Measurements from ENCODE around the gene GPATCH2. TPM values are rescaled to one million over a fixed set of nuclear protein-coding genes. Genes with fewer than 3 reads are reported as not detected.

Gene GPATCH2
- total and polyA plus RNA-seq, 10 of the 15 experiments (the other 5 are each of a cell fraction or from before 2014, with no cell fraction given) = 3.2 to 12.2 (median 5.4) TPM

- TF ChIP-seq SMC3 (IDR thresholded peaks at IDR 0.05; ENCODE audit: borderline replicate concordance, low read length) (no peak), CREB1 (IDR thresholded peaks at IDR 0.05; ENCODE audit: low read depth) (peak; percentile 42; the same call in 1 of the 2 replicates), NRF1 (conservative IDR thresholded peaks at IDR 0.05; ENCODE audit: low read depth, low read length) (no peak), ZBTB40 (IDR thresholded peaks at IDR 0.05; ENCODE audit: borderline replicate concordance) (peak; percentile 95), HDAC2 (IDR thresholded peaks at IDR 0.05) (no peak), ZNF217 (IDR thresholded peaks at IDR 0.05) (no peak), NR2C1 (IDR thresholded peaks at IDR 0.05) (no peak), TAF1 (IDR thresholded peaks at IDR 0.05; ENCODE audit: borderline replicate concordance, low read depth, low read length) (peak; percentile 88; the same call in 1 of the 2 replicates), YY1 (IDR thresholded peaks at IDR 0.05; ENCODE audit: low read depth, low read length) (peak; percentile 55), BRCA1 (IDR thresholded peaks at IDR 0.05; ENCODE audit: low read depth, low read length) (no peak), GABPA (IDR thresholded peaks at IDR 0.05; ENCODE audit: low read depth) (peak; percentile 92), HDAC6 (IDR thresholded peaks at IDR 0.05; ENCODE audit: unreplicated experiment) (no peak), MYC (IDR thresholded peaks at IDR 0.05; ENCODE audit: insufficient read depth, insufficient read length, insufficient replicate concordance, low read length, severe bottlenecking) (no peak)
- TF ChIP-seq, protein P1, sequence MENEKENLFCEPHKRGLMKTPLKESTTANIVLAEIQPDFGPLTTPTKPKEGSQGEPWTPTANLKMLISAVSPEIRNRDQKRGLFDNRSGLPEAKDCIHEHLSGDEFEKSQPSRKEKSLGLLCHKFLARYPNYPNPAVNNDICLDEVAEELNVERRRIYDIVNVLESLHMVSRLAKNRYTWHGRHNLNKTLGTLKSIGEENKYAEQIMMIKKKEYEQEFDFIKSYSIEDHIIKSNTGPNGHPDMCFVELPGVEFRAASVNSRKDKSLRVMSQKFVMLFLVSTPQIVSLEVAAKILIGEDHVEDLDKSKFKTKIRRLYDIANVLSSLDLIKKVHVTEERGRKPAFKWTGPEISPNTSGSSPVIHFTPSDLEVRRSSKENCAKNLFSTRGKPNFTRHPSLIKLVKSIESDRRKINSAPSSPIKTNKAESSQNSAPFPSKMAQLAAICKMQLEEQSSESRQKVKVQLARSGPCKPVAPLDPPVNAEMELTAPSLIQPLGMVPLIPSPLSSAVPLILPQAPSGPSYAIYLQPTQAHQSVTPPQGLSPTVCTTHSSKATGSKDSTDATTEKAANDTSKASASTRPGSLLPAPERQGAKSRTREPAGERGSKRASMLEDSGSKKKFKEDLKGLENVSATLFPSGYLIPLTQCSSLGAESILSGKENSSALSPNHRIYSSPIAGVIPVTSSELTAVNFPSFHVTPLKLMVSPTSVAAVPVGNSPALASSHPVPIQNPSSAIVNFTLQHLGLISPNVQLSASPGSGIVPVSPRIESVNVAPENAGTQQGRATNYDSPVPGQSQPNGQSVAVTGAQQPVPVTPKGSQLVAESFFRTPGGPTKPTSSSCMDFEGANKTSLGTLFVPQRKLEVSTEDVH (IDR thresholded peaks at IDR 0.05; ENCODE audit: low read depth, partially characterized antibody) = peak; percentile 83
- TF ChIP-seq, protein P2, sequence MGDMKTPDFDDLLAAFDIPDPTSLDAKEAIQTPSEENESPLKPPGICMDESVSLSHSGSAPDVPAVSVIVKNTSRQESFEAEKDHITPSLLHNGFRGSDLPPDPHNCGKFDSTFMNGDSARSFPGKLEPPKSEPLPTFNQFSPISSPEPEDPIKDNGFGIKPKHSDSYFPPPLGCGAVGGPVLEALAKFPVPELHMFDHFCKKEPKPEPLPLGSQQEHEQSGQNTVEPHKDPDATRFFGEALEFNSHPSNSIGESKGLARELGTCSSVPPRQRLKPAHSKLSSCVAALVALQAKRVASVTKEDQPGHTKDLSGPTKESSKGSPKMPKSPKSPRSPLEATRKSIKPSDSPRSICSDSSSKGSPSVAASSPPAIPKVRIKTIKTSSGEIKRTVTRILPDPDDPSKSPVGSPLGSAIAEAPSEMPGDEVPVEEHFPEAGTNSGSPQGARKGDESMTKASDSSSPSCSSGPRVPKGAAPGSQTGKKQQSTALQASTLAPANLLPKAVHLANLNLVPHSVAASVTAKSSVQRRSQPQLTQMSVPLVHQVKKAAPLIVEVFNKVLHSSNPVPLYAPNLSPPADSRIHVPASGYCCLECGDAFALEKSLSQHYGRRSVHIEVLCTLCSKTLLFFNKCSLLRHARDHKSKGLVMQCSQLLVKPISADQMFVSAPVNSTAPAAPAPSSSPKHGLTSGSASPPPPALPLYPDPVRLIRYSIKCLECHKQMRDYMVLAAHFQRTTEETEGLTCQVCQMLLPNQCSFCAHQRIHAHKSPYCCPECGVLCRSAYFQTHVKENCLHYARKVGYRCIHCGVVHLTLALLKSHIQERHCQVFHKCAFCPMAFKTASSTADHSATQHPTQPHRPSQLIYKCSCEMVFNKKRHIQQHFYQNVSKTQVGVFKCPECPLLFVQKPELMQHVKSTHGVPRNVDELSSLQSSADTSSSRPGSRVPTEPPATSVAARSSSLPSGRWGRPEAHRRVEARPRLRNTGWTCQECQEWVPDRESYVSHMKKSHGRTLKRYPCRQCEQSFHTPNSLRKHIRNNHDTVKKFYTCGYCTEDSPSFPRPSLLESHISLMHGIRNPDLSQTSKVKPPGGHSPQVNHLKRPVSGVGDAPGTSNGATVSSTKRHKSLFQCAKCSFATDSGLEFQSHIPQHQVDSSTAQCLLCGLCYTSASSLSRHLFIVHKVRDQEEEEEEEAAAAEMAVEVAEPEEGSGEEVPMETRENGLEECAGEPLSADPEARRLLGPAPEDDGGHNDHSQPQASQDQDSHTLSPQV (IDR thresholded peaks at IDR 0.05) = no peak
Observed at GRCh38 chr1:217630711-217631591, at the start of gene GPATCH2, which contains the start of gene SPATA17 (continued).

All from GM12878 (cell line).